Colonic mucosa (tissue), 4 donors: ENCODE measurements around the gene STAMBPL1. TPM values are rescaled to one million over a fixed set of nuclear protein-coding genes. Genes with fewer than 3 reads are reported as not detected.

Source experiments
- DNase-seq: peaks from one replicate; pipeline ENCODE4 v3.0.0-alpha.2; 2020
- H3K27ac ChIP-seq: fragments of 200-600 bp; one replicate; pipeline ENCODE4 v1.8.0; 2021
- H3K27me3 ChIP-seq: fragments of 200-600 bp; one replicate; pipeline ENCODE4 v1.8.0; 2021
- H3K36me3 ChIP-seq: fragments of 200-600 bp; one replicate; pipeline ENCODE4 v1.8.0; 2021
- H3K4me1 ChIP-seq: fragments of 200-600 bp; one replicate; pipeline ENCODE4 v1.8.0; 2021; ENCODE audit warnings: mild to moderate bottlenecking
- H3K4me3 ChIP-seq: fragments of 200-600 bp; one replicate; pipeline ENCODE4 v1.8.0; 2021
- H3K9ac ChIP-seq, 2 donors: one replicate each; pipeline ENCODE4 v1.7.0; 2013; ENCODE audit warnings: control low read depth in 2 of 2, low read depth in 2 of 2, low read length in 2 of 2
- H3K9me3 ChIP-seq: fragments of 200-600 bp; one replicate; pipeline ENCODE4 v1.8.0; 2021
- CTCF ChIP-seq: fragments of 200-600 bp; IDR thresholded peaks from one replicate; pipeline ENCODE4 v1.8.0; 2022; ENCODE audit warnings: antibody characterized with exemption, mild to moderate bottlenecking
- intact Hi-C: fragments of 100-400 bp; cut with DNase I; formaldehyde crosslinking; loops from one replicate; pipeline ENCODE4 v1.14.1; 2022
- total RNA-seq, 2 donors: library from RNA; stranded (reverse); fragmentation: NEBNext Ultra II Directional in 1 of 2; extraction: Animal tissue kit (Norgen Biotek cat#: 25700) in 1 of 2; gene quantifications; one replicate each; pipeline ENCODE4 v1.2.1, GENCODE V29; 2021
- donor health status: healthy.
- donor health status: DM: no; HTN: no; CAD: no.
- donor health status: DM: no; HTN: no; CAD: no.

STAMBPL1 gene
- total RNA-seq, 2 donors from 2014 or later, result 16.3 to 20.4 TPM

- Histone ChIP-seq H3K9me3 (no peaks in the 10 kb centered on the region), H3K4me3 (no peak overlapping the region), H3K36me3 (no peaks in the 10 kb centered on the region), H3K27me3 (no peaks in the 10 kb centered on the region), H3K4me1 (no peaks in the 10 kb centered on the region), H3K27ac (no peak overlapping the region), H3K9ac (no peak overlapping the region)
- TF ChIP-seq CTCF, result no peak
- no peak for DNase-seq
- intact Hi-C loops, result loop anchor here (10.0 kb wide), 1 partner anchor 374 kb away; no protein-coding TSS in a partner anchor
These were observed 39.2 kb upstream of the STAMBPL1 start for GRCh38 chr10:88840881-88841280.

GRCh38 chr10:88841316-88842111, 38.5 kb upstream of the STAMBPL1 start:
- no peak overlapping the region for H3K27ac ChIP-seq
- intact Hi-C loops, result loop anchor here (10.0 kb wide), 1 partner anchor 373 kb away; no protein-coding TSS in a partner anchor
- H3K9me3 ChIP-seq, result no peaks in the 10 kb centered on the region
- no peak overlapping the region for H3K9ac ChIP-seq
- no peaks in the 10 kb centered on the region for H3K36me3 ChIP-seq
- TF ChIP-seq CTCF, result no peak
- no peak overlapping the region for H3K4me3 ChIP-seq
- DNase-seq, result no peak
- no peaks in the 10 kb centered on the region for H3K27me3 ChIP-seq
- no peaks in the 10 kb centered on the region for H3K4me1 ChIP-seq

- intact Hi-C loops, result loop anchor here (10.0 kb wide), 1 partner anchor 372 kb away; no protein-coding TSS in a partner anchor
- H3K36me3 ChIP-seq, result no peaks in the 10 kb centered on the region
These were observed 36.9 kb upstream of the STAMBPL1 start for GRCh38 chr10:88843171-88843570.

GRCh38 chr10:88848499-88848898, 31.5 kb upstream of the STAMBPL1 start:
- H3K27ac ChIP-seq, result peak overlapping the region; percentile 36
- no peaks in the 10 kb centered on the region for H3K9me3 ChIP-seq
- intact Hi-C loops, result loop anchor here (10.0 kb wide), 1 partner anchor 366 kb away; no protein-coding TSS in a partner anchor
- TF ChIP-seq CTCF, result no peak
- no peaks in the 10 kb centered on the region for H3K27me3 ChIP-seq
- H3K4me1 ChIP-seq, result peaks cover 6% of the 10 kb centered on the region
- DNase-seq, result no peak
- H3K9ac ChIP-seq, result peak overlapping the region in 1 of 2 donors; percentile 31
- no peaks in the 10 kb centered on the region for H3K36me3 ChIP-seq
- no peak overlapping the region for H3K4me3 ChIP-seq

More at GRCh38 chr10:88843171-88843570, 36.9 kb upstream of the STAMBPL1 start:
- no peaks in the 10 kb centered on the region for H3K4me1 ChIP-seq
- H3K4me3 ChIP-seq, result no peak overlapping the region
- no peak overlapping the region for H3K27ac ChIP-seq
- TF ChIP-seq CTCF, result no peak
- no peaks in the 10 kb centered on the region for H3K27me3 ChIP-seq
- no peak overlapping the region for H3K9ac ChIP-seq
- DNase-seq, result no peak
- no peaks in the 10 kb centered on the region for H3K9me3 ChIP-seq

- Histone ChIP-seq H3K27ac (peak overlapping the region; percentile 36), H3K9me3 (no peaks in the 10 kb centered on the region), H3K4me1 (peaks cover 6% of the 10 kb centered on the region), H3K27me3 (no peaks in the 10 kb centered on the region), H3K4me3 (no peak overlapping the region), H3K9ac (peak overlapping the region in 1 of 2 donors; percentile 6), H3K36me3 (no peaks in the 10 kb centered on the region)
- TF ChIP-seq CTCF, result no peak
- intact Hi-C loops, result loop anchor here (10.0 kb wide), 1 partner anchor 366 kb away; no protein-coding TSS in a partner anchor
- no peak for DNase-seq
These were observed 30.8 kb upstream of the STAMBPL1 start for GRCh38 chr10:88849234-88849633.
